Body of pancreas (tissue), 4 donors: Measurements from ENCODE around the gene CEP97. TPM values are rescaled to one million over a fixed set of nuclear protein-coding genes. Genes with fewer than 3 reads are reported as not detected.

Experiments
- ATAC-seq: fragments of 150-250 bp; one replicate; pipeline ENCODE4 v1.9.1; 2016
- DNase-seq, 4 donors: peaks; one replicate each; pipeline ENCODE4 v3.0.0-alpha.2; 2019
- H3K27ac ChIP-seq, 4 donors: fragments of 200-600 bp; sonication (generic); 1 replicate in 3 of 4; 2 replicates in 1 of 4; pipeline versions ENCODE4 v1.5.1 to v1.6.1; 2016 to 2019; ENCODE audit warnings: mild to moderate bottlenecking in 1 of 4, mixed read lengths in 1 of 4, moderate library complexity in 1 of 4
- H3K27me3 ChIP-seq, 2 donors: fragments of 200-600 bp; sonication (generic); one replicate each; pipeline ENCODE4 v1.6.0; 2016; ENCODE audit warnings: mild to moderate bottlenecking in 1 of 2
- H3K36me3 ChIP-seq, 2 donors: fragments of 200-600 bp; sonication (generic); replicated peaks in 1 of 2; 2 replicates each; pipeline ENCODE4 v1.5.1; 2016; ENCODE audit warnings: low read depth in 2 of 2; ENCODE audit not compliant: insufficient read depth in 1 of 2
- H3K4me1 ChIP-seq: fragments of 200-600 bp; sonication (generic); one replicate; pipeline ENCODE4 v1.6.0; 2016
- H3K4me3 ChIP-seq, 2 donors: fragments of 200-600 bp; sonication (generic); 1 replicate in 1 of 2; 2 replicates in 1 of 2; pipeline ENCODE4 v1.5.1; 2016 to 2019
- H3K9me3 ChIP-seq, 3 donors: fragments of 200-600 bp; sonication (generic); 1 replicate in 2 of 3; 2 replicates in 1 of 3; pipeline ENCODE4 v1.5.1; 2016
- CTCF ChIP-seq, 7 experiments: fragments of 450-650 bp in 4 of 7; fragments of 200-600 bp in 3 of 7; sonication (generic) in 3 of 7; IDR thresholded peaks; one replicate each; pipeline ENCODE4 v1.5.1; 2016 to 2019; ENCODE audit warnings: antibody characterized with exemption in 7 of 7
- POLR2A ChIP-seq, 3 donors: fragments of 450-650 bp; IDR thresholded peaks; one replicate each; pipeline ENCODE4 v1.6.1; 2016; ENCODE audit warnings: antibody characterized with exemption in 3 of 3, mild to moderate bottlenecking in 2 of 3
- WGBS, 2 donors: methylation state at CpG; one replicate each; pipeline ENCODE4 v1.1.5; 2017; 5-methylcytosine and 5-hydroxymethylcytosine counted together
- intact Hi-C: fragments of 100-400 bp; cut with DNase I; formaldehyde crosslinking; loops from one replicate; pipeline ENCODE4 v1.15.1; 2023
- total RNA-seq, 2 donors: library from RNA; depleted of rRNA; stranded (reverse); fragments of >200 nt; gene quantifications; one replicate each; pipeline ENCODE4 v1.1.0, GENCODE V29; 2016

The CEP97 gene
- total RNA-seq, 2 donors from 2014 or later, result 3.3 to 3.4 TPM

DNA sequence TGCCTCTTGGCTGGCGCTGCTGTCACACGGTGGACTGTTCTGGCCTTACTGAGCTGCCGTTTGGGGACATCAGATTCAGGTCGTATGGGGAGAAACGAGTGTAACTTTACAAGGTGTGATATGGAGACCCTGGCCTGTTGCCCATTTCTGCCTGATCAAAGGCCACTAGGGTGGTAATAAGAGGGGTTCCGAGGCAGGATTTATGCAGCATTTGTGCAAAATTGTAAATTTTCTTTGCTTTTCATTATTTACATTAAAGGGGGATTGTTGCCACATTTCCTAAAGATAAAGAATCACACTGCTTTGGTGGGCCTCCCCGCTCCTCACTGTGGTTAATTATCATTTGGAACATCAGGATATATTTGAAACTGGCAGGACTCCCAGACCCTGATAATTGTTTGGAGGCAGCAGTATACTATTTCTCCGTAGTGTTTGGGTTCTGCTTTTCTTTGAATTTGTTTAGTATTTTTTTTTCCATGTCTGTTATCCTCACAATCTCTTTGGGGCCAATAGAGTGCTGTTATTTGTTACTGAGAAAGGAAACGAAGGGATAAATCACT is 55.5 kb downstream of the CEP97 start:
- intact Hi-C loops, result no loop called here
- H3K4me1 ChIP-seq, result peaks cover 11% of the 10 kb centered on the region
- H3K27me3 ChIP-seq, result no peaks in the 10 kb centered on the region
- no peaks in the 10 kb centered on the region for H3K9me3 ChIP-seq
- ATAC-seq (no peak), DNase-seq (peak in 3 of 4 donors; percentile 28 to 41 (median 29))
- H3K36me3 ChIP-seq, result no peaks in the 10 kb centered on the region
- WGBS, 2 donors, result 17 to 24% methylated on average over 7 to 9 of the region's 9 CpGs
- TF ChIP-seq CTCF (IDR thresholded peaks at IDR 0.05), result no peak
- TF ChIP-seq POLR2A (IDR thresholded peaks at IDR 0.05), result no peak
- H3K27ac ChIP-seq, result peak overlapping the region in 1 of 4 donors; percentile 13
- H3K4me3 ChIP-seq, result peak overlapping the region; percentile 78 to 98

- no peak overlapping the region for H3K27ac ChIP-seq
- DNase-seq, result no peak
- peaks cover 0 to 2% of the 10 kb centered on the region in 2 donors for H3K36me3 ChIP-seq
- H3K27me3 ChIP-seq, result no peaks in the 10 kb centered on the region
- peaks cover 11% of the 10 kb centered on the region for H3K4me1 ChIP-seq
- intact Hi-C loops, result no loop called here
- H3K9me3 ChIP-seq, result no peaks in the 10 kb centered on the region
- TF ChIP-seq CTCF (IDR thresholded peaks at IDR 0.05) (no peak), POLR2A (IDR thresholded peaks at IDR 0.05) (no peak)
- no peak for ATAC-seq
- H3K4me3 ChIP-seq, result no peak overlapping the region
- WGBS, 2 donors, result 65 to 87% methylated on average over 2 of the region's 2 CpGs
Measured at GRCh38 chr3:101780661-101781060, 56.2 kb downstream of the CEP97 start.

GRCh38 chr3:101781166-101781565 is 56.8 kb downstream of the CEP97 start:
- DNase-seq (no peak), ATAC-seq (no peak)
- Histone ChIP-seq H3K9me3 (no peaks in the 10 kb centered on the region), H3K4me1 (peaks cover 11% of the 10 kb centered on the region), H3K36me3 (peaks cover 0 to 3% of the 10 kb centered on the region in 2 donors), H3K27me3 (no peaks in the 10 kb centered on the region), H3K4me3 (no peak overlapping the region), H3K27ac (no peak overlapping the region)
- TF ChIP-seq POLR2A (IDR thresholded peaks at IDR 0.05) (no peak), CTCF (IDR thresholded peaks at IDR 0.05) (no peak)
- intact Hi-C loops, result no loop called here

DNA sequence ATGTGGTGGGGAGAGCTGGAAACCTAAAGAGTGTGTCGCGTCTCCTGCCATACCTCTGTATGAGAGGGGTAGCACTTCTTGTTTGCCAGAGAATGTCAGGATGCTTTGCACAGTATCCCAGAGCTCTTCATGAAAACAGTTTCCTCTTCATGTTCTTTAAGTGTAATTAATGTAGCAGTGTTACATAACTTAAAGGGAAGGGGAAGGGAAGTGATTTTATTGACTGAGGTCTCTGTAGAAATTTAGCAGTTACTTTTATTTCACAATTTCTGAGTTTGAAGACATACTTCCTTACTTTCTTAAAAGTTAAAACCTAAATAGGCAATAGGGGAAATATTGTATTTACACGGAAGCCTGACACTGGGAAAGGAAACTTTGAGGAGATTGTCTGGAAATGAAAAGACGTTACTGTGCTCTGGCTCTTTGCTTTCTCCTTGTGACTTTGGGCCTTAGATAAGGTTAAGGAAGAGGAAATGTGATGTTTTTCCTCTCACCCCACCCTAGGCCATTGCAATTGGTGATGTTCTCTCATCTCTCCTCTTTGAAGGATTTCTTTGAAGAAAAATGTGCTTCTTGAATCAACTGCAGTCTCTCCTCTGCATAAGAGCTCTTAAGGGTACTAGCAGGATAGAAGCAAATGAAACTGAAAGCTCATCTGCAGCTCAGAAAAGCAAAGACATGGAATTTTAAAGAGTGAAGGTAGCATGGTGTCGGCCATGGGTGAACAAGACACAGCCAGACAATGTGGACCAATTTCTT is 60.6 kb downstream of the CEP97 start:
- no peak overlapping the region for H3K4me3 ChIP-seq
- H3K27ac ChIP-seq, result peak overlapping the region in 1 of 4 donors; percentile 23
- 83 to 85% methylated on average over 5 of the region's 5 CpGs for WGBS, 2 donors
- no peak for TF ChIP-seq CTCF (IDR thresholded peaks at IDR 0.05)
- no peak for TF ChIP-seq POLR2A (IDR thresholded peaks at IDR 0.05)
- peaks cover under 1% of the 10 kb centered on the region for H3K4me1 ChIP-seq
- no peak for DNase-seq
- H3K9me3 ChIP-seq, result no peaks in the 10 kb centered on the region
- ATAC-seq, result no peak
- intact Hi-C loops, result no loop called here
- H3K27me3 ChIP-seq, result no peaks in the 10 kb centered on the region
- H3K36me3 ChIP-seq, result peaks cover 0 to 3% of the 10 kb centered on the region in 2 donors
